Choroid plexus epithelial cell (primary cell): Measurements from ENCODE around the gene ASPHD2.

Experiments
- DNase-seq: peaks from one replicate; pipeline ENCODE4 v3.0.0-alpha.2; 2010; ENCODE audit warnings: low read depth
- H3K4me3 ChIP-seq: 2 replicates; pipeline ENCODE4 v1.5.1; 2011; ENCODE audit warnings: low read depth, mild to moderate bottlenecking, control low read depth, low read length, moderate library complexity
- CTCF ChIP-seq: conservative IDR thresholded peaks from 2 replicates; pipeline ENCODE4 v1.5.1; 2011; ENCODE audit warnings: low read depth, mild to moderate bottlenecking, control low read depth, inconsistent platforms, low read length, moderate library complexity

Gene ASPHD2

GRCh38 chr22:26463101-26463661, 34.1 kb downstream of the ASPHD2 start:
- peak; percentile 23 for DNase-seq
- H3K4me3 ChIP-seq = no peak overlapping the region

GRCh38 chr22:26463688-26464087, 34.6 kb downstream of the ASPHD2 start:
- no peak for TF ChIP-seq CTCF
- H3K4me3 ChIP-seq = no peak overlapping the region
- no peak for DNase-seq

More at GRCh38 chr22:26463101-26463661, 34.1 kb downstream of the ASPHD2 start:
- no peak for TF ChIP-seq CTCF

- no peak for DNase-seq
- TF ChIP-seq CTCF = no peak
- no peak overlapping the region for H3K4me3 ChIP-seq
Measured at GRCh38 chr22:26464312-26464711, 35.3 kb downstream of the ASPHD2 start.

- H3K4me3 ChIP-seq = no peak overlapping the region
- no peak for TF ChIP-seq CTCF
- DNase-seq = no peak
Measured at GRCh38 chr22:26466196-26466595, 37.1 kb downstream of the ASPHD2 start.

GRCh38 chr22:26470807-26471206, 41.7 kb downstream of the ASPHD2 start:
- DNase-seq = no peak
- TF ChIP-seq CTCF = no peak
- H3K4me3 ChIP-seq = no peak overlapping the region

- H3K4me3 ChIP-seq = no peak overlapping the region
- DNase-seq = peak; percentile 39
- no peak for TF ChIP-seq CTCF
Measured at GRCh38 chr22:26471522-26471921, 42.5 kb downstream of the ASPHD2 start.

GRCh38 chr22:26474682-26475081, 45.6 kb downstream of the ASPHD2 start:
- H3K4me3 ChIP-seq = no peak overlapping the region
- no peak for TF ChIP-seq CTCF
- peak; percentile 20 for DNase-seq
